ES-I3 (cell line): ENCODE measurements around the gene SMAD9.

Experiments used
- H3K36me3 ChIP-seq: 2 replicates; pipeline ENCODE4 v1.6.1; 2013; ENCODE audit warnings: mild to moderate bottlenecking, low read length, control low read depth, moderate library complexity; ENCODE audit not compliant: insufficient read depth
- H3K4me1 ChIP-seq: 2 replicates; pipeline ENCODE4 v1.6.1; 2013; ENCODE audit warnings: mild to moderate bottlenecking, control low read depth, low read length; ENCODE audit not compliant: insufficient read depth
- H3K9ac ChIP-seq: 2 replicates; pipeline ENCODE4 v1.6.1; 2013; ENCODE audit warnings: low read depth, mild to moderate bottlenecking, low read length, moderate library complexity
- H3K9me3 ChIP-seq: 2 replicates; pipeline ENCODE4 v1.6.1; 2013; ENCODE audit warnings: mild to moderate bottlenecking, low read length, moderate library complexity; ENCODE audit not compliant: control insufficient read depth, insufficient read depth

Gene SMAD9

DNA sequence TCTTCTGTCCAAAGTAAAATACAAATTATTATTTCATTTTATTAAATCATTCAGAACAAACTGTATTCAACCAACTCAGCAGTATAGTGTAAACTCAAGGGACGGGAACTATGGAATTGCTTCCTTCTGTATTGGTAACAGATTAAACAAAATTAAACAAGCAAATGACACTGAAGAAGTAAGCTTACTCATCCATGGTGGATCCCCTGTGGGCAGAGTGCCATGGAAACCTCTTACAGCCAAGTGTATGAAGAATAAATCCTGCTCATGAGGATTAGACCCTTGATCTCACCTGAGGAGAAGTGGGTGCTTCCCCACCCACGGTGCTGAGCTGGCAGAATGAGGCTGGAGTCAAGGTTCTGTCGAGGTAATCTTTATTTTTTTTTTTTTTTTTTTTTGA is 119.0 kb downstream of the SMAD9 start:
- Histone ChIP-seq H3K9me3 (no peaks in the 10 kb centered on the region), H3K4me1 (peaks cover 6% of the 10 kb centered on the region; the same call in 1 of the 2 replicates), H3K9ac (no peak overlapping the region), H3K36me3 (no peaks in the 10 kb centered on the region)

DNA sequence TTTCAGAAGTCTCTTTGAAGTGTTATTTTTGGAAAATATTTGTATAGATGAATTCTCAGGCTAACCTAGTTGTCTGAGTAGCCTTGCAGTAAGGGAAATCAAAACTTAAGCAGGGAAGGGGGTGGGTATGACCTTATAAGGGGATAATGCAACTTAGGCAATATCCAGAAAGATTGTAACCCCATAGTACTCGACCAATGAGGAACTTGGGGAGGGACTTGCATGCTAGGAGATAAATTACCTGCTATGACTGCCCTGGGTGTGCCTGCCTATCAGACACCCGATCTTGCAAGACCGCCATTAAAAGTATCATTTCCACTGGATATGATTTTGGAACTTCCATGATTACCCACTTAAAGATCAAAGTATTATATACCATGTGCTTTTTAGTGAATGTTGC is 124.0 kb downstream of the SMAD9 start:
- Histone ChIP-seq H3K9me3 (no peaks in the 10 kb centered on the region), H3K36me3 (no peaks in the 10 kb centered on the region), H3K9ac (no peak overlapping the region), H3K4me1 (peaks cover 11% of the 10 kb centered on the region; the same call in 1 of the 2 replicates)

DNA sequence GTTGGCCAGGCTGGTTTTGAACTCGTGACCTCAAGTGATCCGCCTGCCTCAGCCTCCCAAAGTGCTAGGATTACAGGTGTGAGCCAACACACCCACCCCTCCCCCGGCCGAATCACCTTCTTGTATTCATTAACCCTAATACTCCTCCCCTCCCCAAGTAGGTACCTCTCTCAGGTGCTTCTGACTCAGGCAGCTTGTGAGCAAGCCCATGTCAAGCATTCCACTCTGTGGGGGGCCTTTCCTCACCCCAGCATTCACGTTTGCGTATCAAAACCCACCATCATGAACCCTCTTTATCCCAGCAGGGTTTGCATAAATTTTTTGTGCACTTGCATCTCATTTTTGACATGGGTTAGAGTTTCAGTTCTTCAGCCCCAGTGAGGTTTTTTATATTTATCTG is 124.6 kb downstream of the SMAD9 start:
- Histone ChIP-seq H3K4me1 (peaks cover 11% of the 10 kb centered on the region; the same call in 1 of the 2 replicates), H3K9me3 (no peaks in the 10 kb centered on the region), H3K9ac (no peak overlapping the region), H3K36me3 (no peaks in the 10 kb centered on the region)
